HEK293 (cell line): ENCODE data around the gene CNR1.

Experiments
- CTCF ChIA-PET: fragments of 350-600 bp; formaldehyde crosslinking; extraction: SDS; loops from one replicate; lab custom pipeline; 2021; ENCODE audit warnings: antibody characterized with exemption; lab: Yijun Ruan, JAX
- POLR2A ChIA-PET: fragments of 300-600 bp; formaldehyde crosslinking; extraction: SDS; loops from one replicate; lab custom pipeline; 2020; ENCODE audit warnings: antibody characterized with exemption, inconsistent platforms; lab: Yijun Ruan, JAX
- H3K27ac ChIP-seq: fragments of 200-500 bp; sonication (Bioruptor generic); 2 replicates; pipeline ENCODE4 v1.5.1; 2014; ENCODE audit warnings: low read depth, low read length, control low read depth, inconsistent platforms; ENCODE audit errors: extremely low read depth
- H3K36me3 ChIP-seq, 2 experiments: fragments of 200-500 bp in 1 of 2; sonication (Bioruptor generic) in 1 of 2; 1 replicate in 1 of 2; 2 replicates in 1 of 2; pipeline ENCODE4 v1.5.1; 2014 to 2017; ENCODE audit warnings: inconsistent platforms in 2 of 2, low read length in 2 of 2; ENCODE audit not compliant: control insufficient read depth in 2 of 2, insufficient read depth in 1 of 2
- H3K4me1 ChIP-seq: fragments of 200-500 bp; sonication (Bioruptor generic); 2 replicates; pipeline ENCODE4 v1.5.1; 2014; ENCODE audit warnings: mild to moderate bottlenecking, low read length, inconsistent platforms; ENCODE audit not compliant: control insufficient read depth, insufficient read depth
- H3K4me3 ChIP-seq: 2 replicates; pipeline ENCODE4 v1.5.1; 2011; ENCODE audit warnings: low read depth, mild to moderate bottlenecking, control low read depth, low read length, moderate library complexity
- H3K9me3 ChIP-seq: fragments of 200-500 bp; sonication (Bioruptor generic); 2 replicates; pipeline ENCODE4 v1.5.1; 2014; ENCODE audit warnings: low read depth, low read length, inconsistent platforms; ENCODE audit not compliant: control insufficient read depth, insufficient read depth
- BCL11B ChIP-seq: fragments of 450-650 bp; formaldehyde crosslinking; IDR thresholded peaks from 2 replicates; pipeline ENCODE4 v1.5.1; 2016; ENCODE audit warnings: low read depth, missing biosample characterization, missing genetic modification characterization
- KLF1 ChIP-seq: fragments of 450-650 bp; formaldehyde crosslinking; IDR thresholded peaks from 2 replicates; pipeline ENCODE4 v1.5.1; 2016; ENCODE audit warnings: missing biosample characterization, missing genetic modification characterization
- KLF9 ChIP-seq: fragments of 450-650 bp; formaldehyde crosslinking; IDR thresholded peaks from 2 replicates; pipeline ENCODE4 v1.5.1; 2016; ENCODE audit warnings: missing biosample characterization, missing genetic modification characterization, low read depth
- PRDM2 ChIP-seq: fragments of 450-650 bp; formaldehyde crosslinking; IDR thresholded peaks from 2 replicates; pipeline ENCODE4 v1.5.1; 2016; ENCODE audit warnings: missing biosample characterization, missing genetic modification characterization, borderline replicate concordance
- RBAK ChIP-seq: fragments of 450-650 bp; formaldehyde crosslinking; IDR thresholded peaks from 2 replicates; pipeline ENCODE4 v1.5.1; 2016; ENCODE audit warnings: missing biosample characterization, missing genetic modification characterization
- SCRT1 ChIP-seq: fragments of 450-650 bp; formaldehyde crosslinking; IDR thresholded peaks from 2 replicates; pipeline ENCODE4 v1.5.1; 2016; ENCODE audit warnings: missing biosample characterization, missing genetic modification characterization, borderline replicate concordance
- YY2 ChIP-seq: fragments of 450-650 bp; formaldehyde crosslinking; IDR thresholded peaks from 2 replicates; pipeline ENCODE4 v1.5.1; 2016; ENCODE audit warnings: missing biosample characterization, missing genetic modification characterization
- ZBTB10 ChIP-seq: fragments of 450-650 bp; formaldehyde crosslinking; IDR thresholded peaks from 2 replicates; pipeline ENCODE4 v1.5.1; 2016; ENCODE audit warnings: missing biosample characterization, missing genetic modification characterization
- ZBTB20 ChIP-seq: fragments of 450-650 bp; formaldehyde crosslinking; IDR thresholded peaks from 2 replicates; pipeline ENCODE4 v1.5.1; 2016; ENCODE audit warnings: missing biosample characterization, missing genetic modification characterization
- ZBTB48 ChIP-seq: fragments of 450-650 bp; formaldehyde crosslinking; IDR thresholded peaks from 2 replicates; pipeline ENCODE4 v1.5.1; 2016; ENCODE audit warnings: missing biosample characterization, missing genetic modification characterization
- ZBTB8A ChIP-seq: fragments of 450-650 bp; formaldehyde crosslinking; IDR thresholded peaks from 2 replicates; pipeline ENCODE4 v1.5.1; 2016; ENCODE audit warnings: missing biosample characterization, missing genetic modification characterization
- ZIC2 ChIP-seq: fragments of 450-650 bp; formaldehyde crosslinking; IDR thresholded peaks from 2 replicates; pipeline ENCODE4 v1.5.1; 2016; ENCODE audit warnings: missing biosample characterization, missing genetic modification characterization
- ZNF19 ChIP-seq: fragments of 450-650 bp; formaldehyde crosslinking; IDR thresholded peaks from 2 replicates; pipeline ENCODE4; 2016; ENCODE audit warnings: missing biosample characterization, missing genetic modification characterization, low read depth
- ZNF248 ChIP-seq: fragments of 450-650 bp; formaldehyde crosslinking; IDR thresholded peaks from 2 replicates; pipeline ENCODE4 v1.5.1; 2017; ENCODE audit warnings: missing biosample characterization, missing genetic modification characterization
- ZNF280C ChIP-seq: fragments of 450-650 bp; formaldehyde crosslinking; IDR thresholded peaks from 2 replicates; pipeline ENCODE4 v1.5.1; 2016; ENCODE audit warnings: missing biosample characterization, missing genetic modification characterization
- ZNF785 ChIP-seq: fragments of 450-650 bp; formaldehyde crosslinking; IDR thresholded peaks from 2 replicates; pipeline ENCODE4 v1.5.1; 2016; ENCODE audit warnings: missing biosample characterization, missing genetic modification characterization
- ZSCAN18 ChIP-seq: fragments of 450-650 bp; formaldehyde crosslinking; IDR thresholded peaks from 2 replicates; pipeline ENCODE4 v1.5.1; 2016; ENCODE audit warnings: missing biosample characterization, missing genetic modification characterization
- TF ChIP-seq, protein P1 (sequence below): fragments of 450-650 bp; formaldehyde crosslinking; IDR thresholded peaks from 2 replicates; pipeline ENCODE4 v1.5.1; 2016; ENCODE audit warnings: missing biosample characterization, missing genetic modification characterization
- TF ChIP-seq, protein P2 (sequence below): fragments of 450-650 bp; formaldehyde crosslinking; optimal IDR thresholded peaks from 2 replicates; pipeline ENCODE3; 2016; ENCODE audit warnings: missing biosample characterization, mild to moderate bottlenecking, missing genetic modification characterization

CNR1 gene

DNA sequence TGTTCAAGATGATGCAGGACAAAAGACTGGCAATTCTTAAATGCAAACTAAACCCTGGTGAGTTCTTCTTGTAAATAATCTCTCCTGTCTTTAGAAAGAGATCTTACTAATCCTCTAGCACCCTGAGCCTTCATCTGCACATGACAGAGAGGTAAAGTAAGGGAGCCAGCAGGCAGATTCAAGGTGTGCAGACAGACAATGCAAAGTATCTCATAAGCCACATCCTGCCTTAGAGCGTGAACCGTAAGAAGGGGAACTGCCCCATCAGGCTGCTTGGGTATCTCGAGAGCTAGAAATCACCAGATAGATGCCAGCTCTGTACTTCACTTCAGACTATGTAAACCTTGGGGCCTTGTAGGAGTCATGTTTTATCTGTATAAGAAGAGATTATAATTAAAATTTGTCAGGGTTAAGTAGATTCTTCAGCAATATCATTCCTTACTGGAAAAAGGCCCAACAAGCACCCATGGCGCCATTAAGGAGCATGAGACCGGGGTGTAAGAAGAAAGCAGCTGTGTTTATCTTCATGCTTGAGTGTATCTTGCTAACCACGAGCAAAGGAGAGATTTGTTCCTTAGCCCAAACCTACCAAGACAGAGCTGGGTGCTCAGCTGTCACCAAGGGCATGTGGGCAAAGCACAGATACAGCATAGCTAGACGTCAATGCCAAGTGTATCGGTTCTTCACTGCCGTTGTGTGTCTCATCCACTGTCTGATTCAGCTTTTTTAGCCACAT, 24.4 kb downstream of the CNR1 start (continued):
- TF ChIP-seq PRDM2 (tag by site-specific recombination) (no peak), ZBTB20 (tag by site-specific recombination) (no peak), ZBTB10 (tag by site-specific recombination) (no peak), ZSCAN18 (tag by site-specific recombination) (no peak), KLF9 (tag by site-specific recombination) (no peak), YY2 (no peak), ZNF785 (no peak), ZBTB8A (tag by site-specific recombination) (no peak)

GRCh38 chr6:88137915-88138314, 28.2 kb downstream of the CNR1 start:
- no peaks in the 10 kb centered on the region for H3K4me1 ChIP-seq
- H3K9me3 ChIP-seq = no peaks in the 10 kb centered on the region
- no peak overlapping the region for H3K4me3 ChIP-seq
- ChIA-PET POLR2A (no interaction called here), CTCF (interaction anchor here (0.6 kb wide), 1 partner anchor 14 kb away, joined by 4 read pairs; no protein-coding TSS in a partner anchor)
- H3K36me3 ChIP-seq = no peaks in the 10 kb centered on the region
- no peak overlapping the region for H3K27ac ChIP-seq
- no peak for TF ChIP-seq BCL11B (tag by site-specific recombination)
- no peak for TF ChIP-seq ZNF19
- TF ChIP-seq, protein P1, sequence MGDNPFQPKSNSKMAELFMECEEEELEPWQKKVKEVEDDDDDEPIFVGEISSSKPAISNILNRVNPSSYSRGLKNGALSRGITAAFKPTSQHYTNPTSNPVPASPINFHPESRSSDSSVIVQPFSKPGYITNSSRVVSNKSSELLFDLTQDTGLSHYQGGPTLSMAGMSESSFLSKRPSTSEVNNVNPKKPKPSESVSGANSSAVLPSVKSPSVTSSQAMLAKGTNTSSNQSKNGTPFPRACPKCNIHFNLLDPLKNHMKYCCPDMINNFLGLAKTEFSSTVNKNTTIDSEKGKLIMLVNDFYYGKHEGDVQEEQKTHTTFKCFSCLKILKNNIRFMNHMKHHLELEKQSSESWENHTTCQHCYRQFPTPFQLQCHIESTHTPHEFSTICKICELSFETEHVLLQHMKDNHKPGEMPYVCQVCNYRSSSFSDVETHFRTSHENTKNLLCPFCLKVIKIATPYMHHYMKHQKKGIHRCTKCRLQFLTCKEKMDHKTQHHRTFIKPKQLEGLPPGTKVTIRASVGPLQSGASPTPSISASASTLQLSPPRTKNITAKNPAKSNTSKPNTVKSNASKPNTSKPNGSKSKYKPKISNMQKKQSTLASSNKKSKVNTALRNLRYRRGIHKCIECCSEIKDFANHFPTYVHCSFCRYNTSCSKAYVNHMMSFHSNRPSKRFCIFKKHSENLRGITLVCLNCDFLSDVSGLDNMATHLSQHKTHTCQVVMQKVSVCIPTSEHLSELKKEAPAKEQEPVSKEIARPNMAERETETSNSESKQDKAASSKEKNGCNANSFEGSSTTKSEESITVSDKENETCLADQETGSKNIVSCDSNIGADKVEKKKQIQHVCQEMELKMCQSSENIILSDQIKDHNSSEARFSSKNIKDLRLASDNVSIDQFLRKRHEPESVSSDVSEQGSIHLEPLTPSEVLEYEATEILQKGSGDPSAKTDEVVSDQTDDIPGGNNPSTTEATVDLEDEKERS = no peak
- TF ChIP-seq SCRT1 (tag by site-specific recombination) = no peak
- TF ChIP-seq RBAK (tag by site-specific recombination) = no peak
- TF ChIP-seq, protein P2, sequence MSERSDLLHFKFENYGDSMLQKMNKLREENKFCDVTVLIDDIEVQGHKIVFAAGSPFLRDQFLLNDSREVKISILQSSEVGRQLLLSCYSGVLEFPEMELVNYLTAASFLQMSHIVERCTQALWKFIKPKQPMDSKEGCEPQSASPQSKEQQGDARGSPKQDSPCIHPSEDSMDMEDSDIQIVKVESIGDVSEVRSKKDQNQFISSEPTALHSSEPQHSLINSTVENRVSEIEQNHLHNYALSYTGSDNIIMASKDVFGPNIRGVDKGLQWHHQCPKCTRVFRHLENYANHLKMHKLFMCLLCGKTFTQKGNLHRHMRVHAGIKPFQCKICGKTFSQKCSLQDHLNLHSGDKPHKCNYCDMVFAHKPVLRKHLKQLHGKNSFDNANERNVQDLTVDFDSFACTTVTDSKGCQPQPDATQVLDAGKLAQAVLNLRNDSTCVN (tag by site-specific recombination) = no peak
- TF ChIP-seq KLF1 (tag by site-specific recombination) = no peak
- no peak for TF ChIP-seq ZBTB48 (tag by site-specific recombination)
- no peak for TF ChIP-seq ZNF248 (tag by site-specific recombination)
- TF ChIP-seq ZIC2 (tag by site-specific recombination) = no peak
- no peak for TF ChIP-seq ZNF280C
